ENCODE results near the gene NUDT14. TPM values are rescaled to one million over a fixed set of nuclear protein-coding genes. Genes with fewer than 3 reads are reported as not detected.

Gene NUDT14
- total RNA-seq, 4 donors from 2014 or later, result 14.6 to 22.2 (median 19.8) TPM

GRCh38 chr14:105173901-105174894 is 6.9 kb downstream of the NUDT14 start:
- H3K9me3 ChIP-seq, result no peaks in the 10 kb centered on the region
- no peak overlapping the region for H3K27ac ChIP-seq
- peaks cover 30% of the 10 kb centered on the region for H3K4me1 ChIP-seq
- 40% methylated on average over 23 of the region's 32 CpGs for WGBS
- peaks cover 30% of the 10 kb centered on the region for H3K27me3 ChIP-seq
- no peak overlapping the region for H3K4me3 ChIP-seq
- no peaks in the 10 kb centered on the region for H3K36me3 ChIP-seq
- DNase-seq (ENCODE audit: low spot score in 2 of 2), result no peak
- TF ChIP-seq POLR2AphosphoS5 (IDR thresholded peaks at IDR 0.05), result no peak
- TF ChIP-seq POLR2A (IDR thresholded peaks at IDR 0.05), result no peak
- TF ChIP-seq CTCF (IDR thresholded peaks at IDR 0.05), result no peak
- TF ChIP-seq EP300 (IDR thresholded peaks at IDR 0.05), result no peak

- Histone ChIP-seq H3K9me3 (no peaks in the 10 kb centered on the region), H3K4me1 (peaks cover 34% of the 10 kb centered on the region), H3K27ac (no peak overlapping the region), H3K4me3 (no peak overlapping the region), H3K27me3 (peaks cover 34% of the 10 kb centered on the region), H3K36me3 (no peaks in the 10 kb centered on the region)
- TF ChIP-seq CTCF (IDR thresholded peaks at IDR 0.05), result no peak
- TF ChIP-seq POLR2A (IDR thresholded peaks at IDR 0.05), result no peak
- no peak for TF ChIP-seq POLR2AphosphoS5 (IDR thresholded peaks at IDR 0.05)
- TF ChIP-seq EP300 (IDR thresholded peaks at IDR 0.05), result no peak
- no peak for DNase-seq (ENCODE audit: low spot score in 2 of 2)
- whole genome bisulfite sequencing, result 91% methylated on average over 13 of the region's 13 CpGs
Observed at GRCh38 chr14:105173145-105173544, 8.0 kb downstream of the NUDT14 start.

GRCh38 chr14:105172476-105172875 is 8.6 kb downstream of the NUDT14 start:
- Histone ChIP-seq H3K36me3 (no peaks in the 10 kb centered on the region), H3K27me3 (peaks cover 40% of the 10 kb centered on the region), H3K9me3 (no peaks in the 10 kb centered on the region), H3K4me3 (no peak overlapping the region), H3K4me1 (peaks cover 40% of the 10 kb centered on the region), H3K27ac (no peak overlapping the region)
- WGBS, result no CpG with 5 or more reads among the region's 7 CpGs
- TF ChIP-seq POLR2AphosphoS5 (IDR thresholded peaks at IDR 0.05), result no peak
- no peak for TF ChIP-seq POLR2A (IDR thresholded peaks at IDR 0.05)
- no peak for TF ChIP-seq CTCF (IDR thresholded peaks at IDR 0.05)
- no peak for TF ChIP-seq EP300 (IDR thresholded peaks at IDR 0.05)
- DNase-seq (ENCODE audit: low spot score in 2 of 2), result no peak

- Histone ChIP-seq H3K4me3 (no peak overlapping the region), H3K4me1 (peaks cover 51% of the 10 kb centered on the region), H3K9me3 (no peaks in the 10 kb centered on the region), H3K27ac (no peak overlapping the region), H3K27me3 (peaks cover 52% of the 10 kb centered on the region), H3K36me3 (no peaks in the 10 kb centered on the region)
- DNase-seq (ENCODE audit: low spot score in 2 of 2), result no peak
- TF ChIP-seq POLR2AphosphoS5 (IDR thresholded peaks at IDR 0.05), result no peak
- 30% methylated on average over 11 of the region's 19 CpGs for WGBS
Observed at GRCh38 chr14:105171004-105171673, 10.0 kb downstream of the NUDT14 start.

- Histone ChIP-seq H3K4me1 (peaks cover 60% of the 10 kb centered on the region), H3K27me3 (peaks cover 54% of the 10 kb centered on the region), H3K36me3 (no peaks in the 10 kb centered on the region), H3K27ac (no peak overlapping the region), H3K4me3 (no peak overlapping the region), H3K9me3 (no peaks in the 10 kb centered on the region)
- 60% methylated on average over 4 of the region's 22 CpGs for WGBS
- DNase-seq (ENCODE audit: low spot score in 2 of 2), result no peak
- TF ChIP-seq EP300 (IDR thresholded peaks at IDR 0.05) (no peak), CTCF (IDR thresholded peaks at IDR 0.05) (no peak), POLR2AphosphoS5 (IDR thresholded peaks at IDR 0.05) (no peak), POLR2A (IDR thresholded peaks at IDR 0.05) (no peak)
Observed at GRCh38 chr14:105169776-105170655, 11.1 kb downstream of the NUDT14 start.
